Mesothelial cell of epicardium (in vitro differentiated cells): Measurements from ENCODE around the gene CELA2B. TPM values are rescaled to one million over a fixed set of nuclear protein-coding genes. Genes with fewer than 3 reads are reported as not detected.
"Not testable (repeated sequence)": the region's sequence is repeated elsewhere in the genome, so short reads cannot be mapped to it uniquely, and the experiment has no call there.

ENCODE experiments used
- DNase-seq, 2 experiments: peaks; one replicate each; pipeline ENCODE4 v3.0.0; 2021; ENCODE audit warnings: low spot score in 2 of 2; ENCODE audit not compliant: unreplicated experiment in 2 of 2
- H3K27ac Mint-ChIP-seq: 2 replicates; pipeline ENCODE4 v1.8.0; 2021; ENCODE audit warnings: mixed read lengths
- H3K27me3 Mint-ChIP-seq: 2 replicates; pipeline ENCODE4 v1.8.0; 2021; ENCODE audit warnings: low read depth, mixed read lengths
- H3K36me3 Mint-ChIP-seq: 2 replicates; pipeline ENCODE4 v1.8.0; 2021; ENCODE audit warnings: mixed read lengths
- H3K4me1 Mint-ChIP-seq: 2 replicates; pipeline ENCODE4 v1.8.0; 2021; ENCODE audit warnings: mixed read lengths
- H3K4me3 Mint-ChIP-seq: 2 replicates; pipeline ENCODE4 v1.8.0; 2021; ENCODE audit warnings: mild to moderate bottlenecking, moderate library complexity, mixed read lengths
- H3K9me3 Mint-ChIP-seq: 2 replicates; pipeline ENCODE4 v1.8.0; 2021; ENCODE audit warnings: mixed read lengths
- total RNA-seq: library from RNA; stranded (reverse); gene quantifications from 3 replicates; pipeline ENCODE4 v1.2.1, GENCODE V29; 2021
- TF ChIP-seq, protein P1 (sequence below): fragments of 200-600 bp; sonication (generic); IDR thresholded peaks from one replicate; pipeline ENCODE4 v1.5.0; 2021; ENCODE audit warnings: antibody characterized with exemption; ENCODE audit not compliant: unreplicated experiment

Gene CELA2B
- total RNA-seq, 1 donor from 2014 or later: not detected

DNA sequence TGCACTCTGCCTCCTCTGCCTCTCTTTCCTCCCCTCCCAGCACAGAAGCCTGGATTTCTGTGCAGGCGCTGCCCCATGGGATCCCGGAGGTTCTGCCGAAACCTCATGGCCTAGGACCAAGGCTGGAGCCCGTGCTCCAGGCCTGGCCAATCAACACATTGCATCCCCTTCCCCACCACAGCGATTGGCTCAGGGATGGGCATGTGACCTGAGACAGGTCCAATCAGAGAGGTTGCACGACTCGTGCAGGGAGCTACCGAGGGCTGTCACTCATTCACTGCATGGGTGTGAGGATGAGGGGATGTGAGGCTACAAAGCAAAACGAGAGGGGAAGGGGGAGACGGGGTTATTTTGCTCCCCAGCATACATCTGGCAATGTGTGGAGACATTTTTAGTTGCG is 3.3 kb upstream of the CELA2B start:
- no peak overlapping the region for H3K4me3 Mint-ChIP-seq
- no peak overlapping the region for H3K27ac Mint-ChIP-seq
- no peak for DNase-seq
- TF ChIP-seq, protein P1, sequence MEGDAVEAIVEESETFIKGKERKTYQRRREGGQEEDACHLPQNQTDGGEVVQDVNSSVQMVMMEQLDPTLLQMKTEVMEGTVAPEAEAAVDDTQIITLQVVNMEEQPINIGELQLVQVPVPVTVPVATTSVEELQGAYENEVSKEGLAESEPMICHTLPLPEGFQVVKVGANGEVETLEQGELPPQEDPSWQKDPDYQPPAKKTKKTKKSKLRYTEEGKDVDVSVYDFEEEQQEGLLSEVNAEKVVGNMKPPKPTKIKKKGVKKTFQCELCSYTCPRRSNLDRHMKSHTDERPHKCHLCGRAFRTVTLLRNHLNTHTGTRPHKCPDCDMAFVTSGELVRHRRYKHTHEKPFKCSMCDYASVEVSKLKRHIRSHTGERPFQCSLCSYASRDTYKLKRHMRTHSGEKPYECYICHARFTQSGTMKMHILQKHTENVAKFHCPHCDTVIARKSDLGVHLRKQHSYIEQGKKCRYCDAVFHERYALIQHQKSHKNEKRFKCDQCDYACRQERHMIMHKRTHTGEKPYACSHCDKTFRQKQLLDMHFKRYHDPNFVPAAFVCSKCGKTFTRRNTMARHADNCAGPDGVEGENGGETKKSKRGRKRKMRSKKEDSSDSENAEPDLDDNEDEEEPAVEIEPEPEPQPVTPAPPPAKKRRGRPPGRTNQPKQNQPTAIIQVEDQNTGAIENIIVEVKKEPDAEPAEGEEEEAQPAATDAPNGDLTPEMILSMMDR: no peak
- H3K27me3 Mint-ChIP-seq: peaks cover 3% of the 10 kb centered on the region
- peaks cover 3% of the 10 kb centered on the region for H3K9me3 Mint-ChIP-seq
- H3K4me1 Mint-ChIP-seq: peaks cover 4% of the 10 kb centered on the region
- no peaks in the 10 kb centered on the region for H3K36me3 Mint-ChIP-seq

DNA sequence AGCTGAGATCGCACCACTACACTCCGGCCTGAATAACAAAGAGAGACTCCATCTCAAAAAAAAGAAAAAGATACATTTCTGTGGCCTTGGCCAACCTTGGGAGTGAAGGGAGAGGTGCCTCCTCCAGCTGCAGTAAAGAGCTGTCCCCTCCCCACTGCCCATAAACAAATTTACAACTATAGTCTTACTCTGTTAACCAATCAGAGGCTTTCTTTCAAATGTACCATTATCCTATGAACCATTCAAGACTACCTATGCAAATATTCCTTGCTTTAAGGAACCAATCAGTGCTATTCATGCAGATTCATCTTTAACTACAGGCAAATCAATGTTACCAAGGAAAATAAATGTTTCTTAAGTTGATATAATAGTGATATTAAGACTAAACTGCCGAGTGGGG is 1.0 kb downstream of the CELA2B start:
- DNase-seq: no peak
- H3K4me1 Mint-ChIP-seq: peaks cover 6% of the 10 kb centered on the region
- H3K27me3 Mint-ChIP-seq: peaks cover 3% of the 10 kb centered on the region
- peaks cover 4% of the 10 kb centered on the region for H3K9me3 Mint-ChIP-seq
- TF ChIP-seq, protein P1: no peak
- no peak overlapping the region for H3K27ac Mint-ChIP-seq
- no peak overlapping the region for H3K4me3 Mint-ChIP-seq
- no peaks in the 10 kb centered on the region for H3K36me3 Mint-ChIP-seq

DNA sequence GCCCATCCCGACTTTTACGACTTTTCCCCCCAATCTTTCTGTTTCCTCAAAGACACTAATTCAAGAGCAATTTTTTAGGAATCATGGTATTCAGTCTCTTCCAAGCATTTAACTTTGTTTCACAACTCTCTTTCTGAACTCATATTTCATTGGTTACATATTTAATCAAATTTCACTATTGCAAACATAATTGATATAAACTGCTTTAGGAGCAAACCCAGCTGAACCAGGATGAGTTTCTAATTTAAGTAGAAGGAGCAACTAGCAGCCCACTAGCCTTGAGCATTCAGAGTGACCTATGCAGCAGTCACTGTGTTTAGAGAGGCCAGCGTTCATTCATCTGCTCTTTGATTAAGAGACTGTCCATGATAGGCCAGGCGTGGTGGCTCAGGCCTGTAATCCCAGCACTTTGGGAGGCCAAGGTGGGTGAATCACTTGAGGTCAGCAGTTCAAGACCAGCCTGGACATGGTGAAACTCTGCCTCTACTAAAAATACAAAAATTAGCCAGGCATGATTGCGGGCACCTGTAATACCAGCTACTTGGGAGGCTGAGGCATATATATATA is 1.8 kb downstream of the CELA2B start:
- peaks cover 6% of the 10 kb centered on the region for H3K4me1 Mint-ChIP-seq
- DNase-seq: no peak
- no peaks in the 10 kb centered on the region for H3K36me3 Mint-ChIP-seq
- no peak overlapping the region for H3K27ac Mint-ChIP-seq
- TF ChIP-seq, protein P1: no peak
- H3K4me3 Mint-ChIP-seq: no peak overlapping the region
- peaks cover 1% of the 10 kb centered on the region for H3K27me3 Mint-ChIP-seq
- H3K9me3 Mint-ChIP-seq: peaks cover 4% of the 10 kb centered on the region

DNA sequence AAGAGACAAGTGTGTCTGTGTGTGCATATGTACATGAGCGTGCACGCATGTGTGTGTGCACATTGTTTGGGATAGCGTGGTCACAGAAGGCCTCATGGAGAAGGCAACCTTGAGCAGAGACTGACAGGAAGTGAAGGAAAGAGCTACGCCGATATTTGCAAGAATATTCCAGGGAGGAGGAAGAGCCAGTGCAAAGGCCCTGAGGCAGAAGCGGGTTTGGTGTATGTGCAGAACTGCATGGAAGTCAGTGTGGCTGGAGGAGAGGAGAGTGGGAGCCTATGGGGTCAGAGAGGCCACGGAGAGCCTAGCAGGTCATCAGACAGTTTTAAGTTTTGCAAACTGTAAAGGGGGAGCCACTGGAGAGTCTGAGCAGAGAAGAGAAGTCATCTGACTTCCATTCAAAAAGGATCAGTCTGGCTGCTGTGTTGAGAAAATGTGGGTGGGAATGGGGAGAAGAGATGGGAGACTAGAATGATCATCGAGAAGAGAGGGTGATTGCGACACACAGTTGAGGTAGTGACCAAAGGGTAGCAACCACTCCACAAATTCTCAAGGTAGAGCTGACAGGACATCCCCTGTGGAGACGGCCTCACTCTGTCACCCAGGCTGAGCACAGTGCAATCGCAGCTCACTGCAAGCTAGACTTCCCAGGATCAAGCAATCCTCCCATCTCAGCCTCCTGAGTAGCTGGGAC is 3.9 kb downstream of the CELA2B start:
- TF ChIP-seq, protein P1: no peak
- no peak overlapping the region for H3K27ac Mint-ChIP-seq
- peaks cover 5% of the 10 kb centered on the region for H3K36me3 Mint-ChIP-seq
- peaks cover 4% of the 10 kb centered on the region for H3K9me3 Mint-ChIP-seq
- H3K4me3 Mint-ChIP-seq: no peak overlapping the region
- no peak for DNase-seq
- peaks cover 6% of the 10 kb centered on the region for H3K4me1 Mint-ChIP-seq
- peaks cover 1% of the 10 kb centered on the region for H3K27me3 Mint-ChIP-seq

DNA sequence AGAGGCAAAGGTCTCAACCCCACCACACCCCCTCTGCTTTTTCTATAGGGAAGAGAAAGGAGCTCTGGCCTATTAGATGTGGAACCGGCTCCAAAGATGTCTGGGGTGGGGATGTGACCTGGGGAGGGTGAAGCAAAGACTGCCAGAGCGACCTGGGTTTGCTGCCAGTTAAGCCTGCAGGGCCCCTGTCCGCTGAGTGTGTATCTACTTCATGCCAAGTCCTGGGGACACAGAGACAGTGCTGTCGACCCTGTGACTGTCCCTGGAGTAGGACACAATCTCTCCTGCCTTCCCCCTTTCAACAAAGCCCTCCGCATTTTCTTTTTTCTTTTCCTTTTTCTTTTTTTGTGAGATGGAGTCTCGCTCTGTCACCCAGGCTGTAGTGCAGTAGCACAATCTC is 6.6 kb downstream of the CELA2B start:
- H3K4me1 Mint-ChIP-seq, H3K27me3 Mint-ChIP-seq, DNase-seq, H3K27ac Mint-ChIP-seq, H3K4me3 Mint-ChIP-seq, H3K9me3 Mint-ChIP-seq: not testable (repeated sequence)
- peaks cover 23% of the 10 kb centered on the region for H3K36me3 Mint-ChIP-seq

DNA sequence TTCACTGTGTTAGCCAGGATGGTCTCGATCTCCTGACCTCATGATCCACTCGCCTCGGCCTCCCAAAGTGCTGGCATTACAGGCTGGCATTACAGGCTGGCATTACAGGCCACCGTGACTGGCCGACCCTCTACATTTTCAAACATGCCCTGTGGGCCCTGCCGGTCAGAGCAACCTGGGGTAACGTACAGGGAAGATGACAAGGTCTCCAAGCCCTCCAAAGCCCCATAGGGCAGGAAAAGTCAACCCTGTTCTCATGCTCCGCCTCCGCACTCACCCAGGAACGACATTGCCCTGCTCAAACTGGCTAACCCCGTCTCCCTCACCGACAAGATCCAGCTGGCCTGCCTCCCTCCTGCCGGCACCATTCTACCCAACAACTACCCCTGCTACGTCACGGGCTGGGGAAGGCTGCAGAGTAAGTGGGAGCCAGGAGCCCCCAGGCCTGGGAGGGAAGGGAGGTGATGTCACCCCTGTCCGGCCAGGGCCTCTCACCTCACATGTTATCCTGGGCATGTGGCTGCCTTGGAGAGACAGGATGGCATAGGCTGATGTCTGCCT is 7.2 kb downstream of the CELA2B start:
- H3K27me3 Mint-ChIP-seq, H3K4me3 Mint-ChIP-seq, H3K4me1 Mint-ChIP-seq, H3K27ac Mint-ChIP-seq, H3K9me3 Mint-ChIP-seq, DNase-seq: not testable (repeated sequence)
- H3K36me3 Mint-ChIP-seq: peaks cover 23% of the 10 kb centered on the region
